ENCODE results near the gene GOLGA8B.

- TF ChIP-seq CTCF (conservative IDR thresholded peaks at IDR 0.05; ENCODE audit: low read length) (no peak), EZH2phosphoT487 (IDR thresholded peaks at IDR 0.05; ENCODE audit: borderline replicate concordance, low read depth, low read length) (no peak)
Measured at GRCh38 chr15:34620142-34620541, 36.7 kb upstream of the GOLGA8B start.

All from OCI-LY7 (cell line).